ENCODE data around the gene NDUFAF8. TPM values are rescaled to one million over a fixed set of nuclear protein-coding genes. Genes with fewer than 3 reads are reported as not detected.

The NDUFAF8 gene
- total and polyA plus RNA-seq, 9 donors, result 36.3 to 69.7 (median 53.4) TPM

GRCh38 chr17:81273698-81274470, 34.8 kb downstream of the NDUFAF8 start:
- WGBS (ENCODE audit: insufficient coverage), result 95% methylated on average over 26 of the region's 31 CpGs
- no peaks in the 10 kb centered on the region for H3K9me3 ChIP-seq (replicated peaks; ENCODE audit: control insufficient read depth, low read depth, low read length)
- no peak overlapping the region for H3K4me3 ChIP-seq (ENCODE audit: low read length)
- no peak overlapping the region for H3K27ac ChIP-seq (ENCODE audit: low read length)
- H3K27me3 ChIP-seq (ENCODE audit: control insufficient read depth, insufficient read depth, low read length), result no peaks in the 10 kb centered on the region
- peaks cover 12% of the 10 kb centered on the region for H3K4me1 ChIP-seq (ENCODE audit: control insufficient read depth, insufficient read depth, low read length)
- H3K36me3 ChIP-seq (ENCODE audit: control insufficient read depth, insufficient read depth, low read length), result peaks cover 76% of the 10 kb centered on the region
- no peak for DNase-seq

GRCh38 chr17:81274471-81274855, 35.3 kb downstream of the NDUFAF8 start:
- Histone ChIP-seq H3K27me3 (ENCODE audit: control insufficient read depth, insufficient read depth, low read length) (no peaks in the 10 kb centered on the region), H3K4me1 (ENCODE audit: control insufficient read depth, insufficient read depth, low read length) (peaks cover 12% of the 10 kb centered on the region), H3K27ac (ENCODE audit: low read length) (no peak overlapping the region), H3K9me3 (replicated peaks; ENCODE audit: control insufficient read depth, low read depth, low read length) (no peaks in the 10 kb centered on the region), H3K36me3 (ENCODE audit: control insufficient read depth, insufficient read depth, low read length) (peaks cover 78% of the 10 kb centered on the region), H3K4me3 (ENCODE audit: low read length) (no peak overlapping the region)
- WGBS (ENCODE audit: insufficient coverage), result 86% methylated on average over 14 of the region's 14 CpGs
- no peak for DNase-seq

- Histone ChIP-seq H3K9me3 (replicated peaks; ENCODE audit: control insufficient read depth, low read depth, low read length) (no peaks in the 10 kb centered on the region), H3K4me1 (ENCODE audit: control insufficient read depth, insufficient read depth, low read length) (peaks cover 12% of the 10 kb centered on the region), H3K27ac (ENCODE audit: low read length) (no peak overlapping the region), H3K4me3 (ENCODE audit: low read length) (no peak overlapping the region), H3K27me3 (ENCODE audit: control insufficient read depth, insufficient read depth, low read length) (no peaks in the 10 kb centered on the region), H3K36me3 (ENCODE audit: control insufficient read depth, insufficient read depth, low read length) (peaks cover 75% of the 10 kb centered on the region)
- 87% methylated on average over 11 of the region's 11 CpGs for WGBS (ENCODE audit: insufficient coverage)
- no peak for DNase-seq
Measured at GRCh38 chr17:81276781-81277180, 37.7 kb downstream of the NDUFAF8 start.

- no peaks in the 10 kb centered on the region for H3K9me3 ChIP-seq (replicated peaks; ENCODE audit: control insufficient read depth, low read depth, low read length)
- no peak overlapping the region for H3K4me3 ChIP-seq (ENCODE audit: low read length)
- peaks cover 79% of the 10 kb centered on the region for H3K36me3 ChIP-seq (ENCODE audit: control insufficient read depth, insufficient read depth, low read length)
- no peak for DNase-seq
- H3K27me3 ChIP-seq (ENCODE audit: control insufficient read depth, insufficient read depth, low read length), result no peaks in the 10 kb centered on the region
- 85% methylated on average over 18 of the region's 18 CpGs for WGBS (ENCODE audit: insufficient coverage)
- peak overlapping the region; percentile 59 for H3K27ac ChIP-seq (ENCODE audit: low read length)
- peaks cover 12% of the 10 kb centered on the region for H3K4me1 ChIP-seq (ENCODE audit: control insufficient read depth, insufficient read depth, low read length)
Measured at GRCh38 chr17:81277421-81277820, 38.3 kb downstream of the NDUFAF8 start.

- peaks cover 79% of the 10 kb centered on the region for H3K36me3 ChIP-seq (ENCODE audit: control insufficient read depth, insufficient read depth, low read length)
- H3K4me1 ChIP-seq (ENCODE audit: control insufficient read depth, insufficient read depth, low read length), result peaks cover 12% of the 10 kb centered on the region
- 87% methylated on average over 19 of the region's 20 CpGs for WGBS (ENCODE audit: insufficient coverage)
- H3K27me3 ChIP-seq (ENCODE audit: control insufficient read depth, insufficient read depth, low read length), result no peaks in the 10 kb centered on the region
- no peak overlapping the region for H3K4me3 ChIP-seq (ENCODE audit: low read length)
- H3K9me3 ChIP-seq (replicated peaks; ENCODE audit: control insufficient read depth, low read depth, low read length), result no peaks in the 10 kb centered on the region
- H3K27ac ChIP-seq (ENCODE audit: low read length), result peak overlapping the region; percentile 59
- no peak for DNase-seq
Measured at GRCh38 chr17:81277946-81278693, 39.0 kb downstream of the NDUFAF8 start.

- peaks cover 75% of the 10 kb centered on the region for H3K36me3 ChIP-seq (ENCODE audit: control insufficient read depth, insufficient read depth, low read length)
- DNase-seq, result no peak
- H3K4me1 ChIP-seq (ENCODE audit: control insufficient read depth, insufficient read depth, low read length), result peaks cover 12% of the 10 kb centered on the region
- no peak overlapping the region for H3K4me3 ChIP-seq (ENCODE audit: low read length)
- no peak overlapping the region for H3K27ac ChIP-seq (ENCODE audit: low read length)
- WGBS (ENCODE audit: insufficient coverage), result 90% methylated on average over 4 of the region's 8 CpGs
- H3K9me3 ChIP-seq (replicated peaks; ENCODE audit: control insufficient read depth, low read depth, low read length), result no peaks in the 10 kb centered on the region
- H3K27me3 ChIP-seq (ENCODE audit: control insufficient read depth, insufficient read depth, low read length), result no peaks in the 10 kb centered on the region
Measured at GRCh38 chr17:81278831-81279230, 39.7 kb downstream of the NDUFAF8 start.

- H3K36me3 ChIP-seq (ENCODE audit: control insufficient read depth, insufficient read depth, low read length), result peaks cover 68% of the 10 kb centered on the region
- DNase-seq, result no peak
- no peak overlapping the region for H3K27ac ChIP-seq (ENCODE audit: low read length)
- H3K4me1 ChIP-seq (ENCODE audit: control insufficient read depth, insufficient read depth, low read length), result peaks cover 14% of the 10 kb centered on the region
- 94% methylated on average over 41 of the region's 50 CpGs for WGBS (ENCODE audit: insufficient coverage)
- H3K27me3 ChIP-seq (ENCODE audit: control insufficient read depth, insufficient read depth, low read length), result no peaks in the 10 kb centered on the region
- no peaks in the 10 kb centered on the region for H3K9me3 ChIP-seq (replicated peaks; ENCODE audit: control insufficient read depth, low read depth, low read length)
- H3K4me3 ChIP-seq (ENCODE audit: low read length), result no peak overlapping the region
Measured at GRCh38 chr17:81279278-81280275, 40.5 kb downstream of the NDUFAF8 start.

- Histone ChIP-seq H3K4me3 (ENCODE audit: low read length) (no peak overlapping the region), H3K27me3 (ENCODE audit: control insufficient read depth, insufficient read depth, low read length) (no peaks in the 10 kb centered on the region), H3K27ac (ENCODE audit: low read length) (no peak overlapping the region), H3K4me1 (ENCODE audit: control insufficient read depth, insufficient read depth, low read length) (peaks cover 24% of the 10 kb centered on the region), H3K9me3 (replicated peaks; ENCODE audit: control insufficient read depth, low read depth, low read length) (no peaks in the 10 kb centered on the region), H3K36me3 (ENCODE audit: control insufficient read depth, insufficient read depth, low read length) (peaks cover 60% of the 10 kb centered on the region)
- 85% methylated on average over 12 of the region's 24 CpGs for WGBS (ENCODE audit: insufficient coverage)
- DNase-seq, result no peak
Measured at GRCh38 chr17:81280571-81280970, 41.5 kb downstream of the NDUFAF8 start.

GRCh38 chr17:81282141-81282540, 43.0 kb downstream of the NDUFAF8 start:
- H3K27ac ChIP-seq (ENCODE audit: low read length), result no peak overlapping the region
- peaks cover 39% of the 10 kb centered on the region for H3K4me1 ChIP-seq (ENCODE audit: control insufficient read depth, insufficient read depth, low read length)
- H3K36me3 ChIP-seq (ENCODE audit: control insufficient read depth, insufficient read depth, low read length), result peaks cover 51% of the 10 kb centered on the region
- 91% methylated on average over 31 of the region's 33 CpGs for WGBS (ENCODE audit: insufficient coverage)
- no peak overlapping the region for H3K4me3 ChIP-seq (ENCODE audit: low read length)
- DNase-seq, result no peak
- no peaks in the 10 kb centered on the region for H3K27me3 ChIP-seq (ENCODE audit: control insufficient read depth, insufficient read depth, low read length)
- H3K9me3 ChIP-seq (replicated peaks; ENCODE audit: control insufficient read depth, low read depth, low read length), result no peaks in the 10 kb centered on the region
